GM12801 (cell line): ENCODE data around the gene ALKBH3.

Source experiments
- CTCF ChIP-seq: IDR thresholded peaks from one replicate; pipeline ENCODE4 v1.5.1; 2011; ENCODE audit warnings: control low read depth; ENCODE audit not compliant: insufficient read length; ENCODE audit errors: extremely low read depth

The ALKBH3 gene

GRCh38 chr11:43905813-43906241 is 25.2 kb downstream of the ALKBH3 start:
- no peak for TF ChIP-seq CTCF

- TF ChIP-seq CTCF = no peak
Measured at GRCh38 chr11:43907028-43907975, 26.7 kb downstream of the ALKBH3 start.

- TF ChIP-seq CTCF = no peak
Measured at GRCh38 chr11:43908191-43908590, 27.6 kb downstream of the ALKBH3 start.

- no peak for TF ChIP-seq CTCF
Measured at GRCh38 chr11:43908683-43909082, 28.1 kb downstream of the ALKBH3 start.

GRCh38 chr11:43913829-43914380 is 33.3 kb downstream of the ALKBH3 start:
- no peak for TF ChIP-seq CTCF

- no peak for TF ChIP-seq CTCF
Measured at GRCh38 chr11:43914466-43914865, 33.8 kb downstream of the ALKBH3 start.

GRCh38 chr11:43916621-43917020 is 36.0 kb downstream of the ALKBH3 start:
- TF ChIP-seq CTCF = no peak
